ENCODE measurements around the gene OLIG2.
A peak's percentile ranks its signal among the peaks of the same experiment; 100 is the strongest.

Gene OLIG2

GRCh38 chr21:33019885-33020557 lies 5.7 kb upstream of the OLIG2 start:
- peak overlapping the region; percentile 54 for H3K9ac ChIP-seq (ENCODE audit: insufficient read length, low read depth)
- H3K9me3 ChIP-seq (ENCODE audit: insufficient read depth, low read length), result no peaks in the 10 kb centered on the region
- no peak for DNase-seq (ENCODE audit: low read depth, low spot score)
- H3K36me3 ChIP-seq (ENCODE audit: insufficient read depth, insufficient read length, low read length), result no peaks in the 10 kb centered on the region
- peak overlapping the region; percentile 41 for H3K4me3 ChIP-seq (ENCODE audit: insufficient read length, low read depth)
- H3K4me1 ChIP-seq (ENCODE audit: insufficient read depth, insufficient read length), result peaks cover 17% of the 10 kb centered on the region
- peak; percentile 77 for TF ChIP-seq SUZ12 (IDR thresholded peaks at IDR 0.05; ENCODE audit: extremely low read depth, insufficient read depth, insufficient read length)
- no peak for TF ChIP-seq ZNF274 (IDR thresholded peaks at IDR 0.05; ENCODE audit: low read depth, low read length)
- peaks cover 88% of the 10 kb centered on the region for H3K27me3 ChIP-seq (ENCODE audit: insufficient read depth, insufficient read length)

GRCh38 chr21:33020558-33021100 lies 5.1 kb upstream of the OLIG2 start:
- Histone ChIP-seq H3K27me3 (ENCODE audit: insufficient read depth, insufficient read length) (peaks cover 92% of the 10 kb centered on the region), H3K36me3 (ENCODE audit: insufficient read depth, insufficient read length, low read length) (no peaks in the 10 kb centered on the region), H3K4me3 (ENCODE audit: insufficient read length, low read depth) (peak overlapping the region; percentile 41), H3K9me3 (ENCODE audit: insufficient read depth, low read length) (no peaks in the 10 kb centered on the region), H3K9ac (ENCODE audit: insufficient read length, low read depth) (peak overlapping the region; percentile 54), H3K4me1 (ENCODE audit: insufficient read depth, insufficient read length) (peaks cover 17% of the 10 kb centered on the region)
- no peak for TF ChIP-seq SUZ12 (IDR thresholded peaks at IDR 0.05; ENCODE audit: extremely low read depth, insufficient read depth, insufficient read length)
- no peak for DNase-seq (ENCODE audit: low read depth, low spot score)

GRCh38 chr21:33021150-33021549 lies 4.6 kb upstream of the OLIG2 start:
- no peak for DNase-seq (ENCODE audit: low read depth, low spot score)
- H3K27me3 ChIP-seq (ENCODE audit: insufficient read depth, insufficient read length), result peaks cover 96% of the 10 kb centered on the region
- no peaks in the 10 kb centered on the region for H3K36me3 ChIP-seq (ENCODE audit: insufficient read depth, insufficient read length, low read length)
- peaks cover 17% of the 10 kb centered on the region for H3K4me1 ChIP-seq (ENCODE audit: insufficient read depth, insufficient read length)
- no peak overlapping the region for H3K4me3 ChIP-seq (ENCODE audit: insufficient read length, low read depth)
- no peak for TF ChIP-seq ZNF274 (IDR thresholded peaks at IDR 0.05; ENCODE audit: low read depth, low read length)
- H3K9ac ChIP-seq (ENCODE audit: insufficient read length, low read depth), result no peak overlapping the region
- H3K9me3 ChIP-seq (ENCODE audit: insufficient read depth, low read length), result no peaks in the 10 kb centered on the region

- Histone ChIP-seq H3K4me1 (ENCODE audit: insufficient read depth, insufficient read length) (peaks cover 17% of the 10 kb centered on the region), H3K27me3 (ENCODE audit: insufficient read depth, insufficient read length) (peaks cover 96% of the 10 kb centered on the region), H3K36me3 (ENCODE audit: insufficient read depth, insufficient read length, low read length) (no peaks in the 10 kb centered on the region), H3K9me3 (ENCODE audit: insufficient read depth, low read length) (no peaks in the 10 kb centered on the region), H3K4me3 (ENCODE audit: insufficient read length, low read depth) (no peak overlapping the region), H3K9ac (ENCODE audit: insufficient read length, low read depth) (no peak overlapping the region)
- TF ChIP-seq SUZ12 (IDR thresholded peaks at IDR 0.05; ENCODE audit: extremely low read depth, insufficient read depth, insufficient read length) (no peak), ZNF274 (IDR thresholded peaks at IDR 0.05; ENCODE audit: low read depth, low read length) (no peak), YY1 (IDR thresholded peaks at IDR 0.05; ENCODE audit: insufficient read depth, insufficient read length) (no peak)
- no peak for DNase-seq (ENCODE audit: low read depth, low spot score)
These were observed 4.1 kb upstream of the OLIG2 start for GRCh38 chr21:33021667-33022066.

- peaks cover 96% of the 10 kb centered on the region for H3K27me3 ChIP-seq (ENCODE audit: insufficient read depth, insufficient read length)
- H3K9ac ChIP-seq (ENCODE audit: insufficient read length, low read depth), result peak overlapping the region; percentile 54
- H3K9me3 ChIP-seq (ENCODE audit: insufficient read depth, low read length), result no peaks in the 10 kb centered on the region
- H3K4me3 ChIP-seq (ENCODE audit: insufficient read length, low read depth), result peak overlapping the region; percentile 42
- TF ChIP-seq YY1 (IDR thresholded peaks at IDR 0.05; ENCODE audit: insufficient read depth, insufficient read length), result no peak
- TF ChIP-seq ZNF274 (IDR thresholded peaks at IDR 0.05; ENCODE audit: low read depth, low read length), result no peak
- TF ChIP-seq SUZ12 (IDR thresholded peaks at IDR 0.05; ENCODE audit: extremely low read depth, insufficient read depth, insufficient read length), result no peak
- no peaks in the 10 kb centered on the region for H3K36me3 ChIP-seq (ENCODE audit: insufficient read depth, insufficient read length, low read length)
- H3K4me1 ChIP-seq (ENCODE audit: insufficient read depth, insufficient read length), result peaks cover 17% of the 10 kb centered on the region
- DNase-seq (ENCODE audit: low read depth, low spot score), result no peak
These were observed 3.3 kb upstream of the OLIG2 start for GRCh38 chr21:33022489-33022827.

GRCh38 chr21:33022828-33023573 lies 2.7 kb upstream of the OLIG2 start:
- no peak for DNase-seq (ENCODE audit: low read depth, low spot score)
- H3K4me3 ChIP-seq (ENCODE audit: insufficient read length, low read depth), result peak overlapping the region; percentile 42
- no peaks in the 10 kb centered on the region for H3K36me3 ChIP-seq (ENCODE audit: insufficient read depth, insufficient read length, low read length)
- H3K27me3 ChIP-seq (ENCODE audit: insufficient read depth, insufficient read length), result peaks cover 96% of the 10 kb centered on the region
- peaks cover 17% of the 10 kb centered on the region for H3K4me1 ChIP-seq (ENCODE audit: insufficient read depth, insufficient read length)
- TF ChIP-seq YY1 (IDR thresholded peaks at IDR 0.05; ENCODE audit: insufficient read depth, insufficient read length), result no peak
- no peak for TF ChIP-seq ZNF274 (IDR thresholded peaks at IDR 0.05; ENCODE audit: low read depth, low read length)
- peak; percentile 99 for TF ChIP-seq SUZ12 (IDR thresholded peaks at IDR 0.05; ENCODE audit: extremely low read depth, insufficient read depth, insufficient read length)
- no peaks in the 10 kb centered on the region for H3K9me3 ChIP-seq (ENCODE audit: insufficient read depth, low read length)
- peak overlapping the region; percentile 54 for H3K9ac ChIP-seq (ENCODE audit: insufficient read length, low read depth)

- Histone ChIP-seq H3K9me3 (ENCODE audit: insufficient read depth, low read length) (no peaks in the 10 kb centered on the region), H3K9ac (ENCODE audit: insufficient read length, low read depth) (peak overlapping the region; percentile 54), H3K27me3 (ENCODE audit: insufficient read depth, insufficient read length) (peaks cover 96% of the 10 kb centered on the region), H3K36me3 (ENCODE audit: insufficient read depth, insufficient read length, low read length) (no peaks in the 10 kb centered on the region), H3K4me3 (ENCODE audit: insufficient read length, low read depth) (peak overlapping the region; percentile 42), H3K4me1 (ENCODE audit: insufficient read depth, insufficient read length) (peaks cover 17% of the 10 kb centered on the region)
- TF ChIP-seq SUZ12 (IDR thresholded peaks at IDR 0.05; ENCODE audit: extremely low read depth, insufficient read depth, insufficient read length), result peak; percentile 84
- no peak for TF ChIP-seq YY1 (IDR thresholded peaks at IDR 0.05; ENCODE audit: insufficient read depth, insufficient read length)
- DNase-seq (ENCODE audit: low read depth, low spot score), result no peak
These were observed 2.0 kb upstream of the OLIG2 start for GRCh38 chr21:33023574-33024200.

Data from NT2/D1 (cell line).